Epithelial cell of esophagus (primary cell): ENCODE measurements around the gene CYSLTR2.

ENCODE experiments used
- DNase-seq: peaks from one replicate; pipeline ENCODE4 v3.0.0; 2010; ENCODE audit warnings: low read depth
- H3K4me3 ChIP-seq: 2 replicates; pipeline ENCODE4 v1.5.1; 2011; ENCODE audit warnings: mild to moderate bottlenecking, low read length, control low read depth
- CTCF ChIP-seq: IDR thresholded peaks from 2 replicates; pipeline ENCODE4 v1.5.1; 2011; ENCODE audit warnings: low read depth, mild to moderate bottlenecking, low read length, control low read depth, inconsistent platforms; ENCODE audit not compliant: insufficient read depth; ENCODE audit errors: missing control alignments

The CYSLTR2 gene

DNA sequence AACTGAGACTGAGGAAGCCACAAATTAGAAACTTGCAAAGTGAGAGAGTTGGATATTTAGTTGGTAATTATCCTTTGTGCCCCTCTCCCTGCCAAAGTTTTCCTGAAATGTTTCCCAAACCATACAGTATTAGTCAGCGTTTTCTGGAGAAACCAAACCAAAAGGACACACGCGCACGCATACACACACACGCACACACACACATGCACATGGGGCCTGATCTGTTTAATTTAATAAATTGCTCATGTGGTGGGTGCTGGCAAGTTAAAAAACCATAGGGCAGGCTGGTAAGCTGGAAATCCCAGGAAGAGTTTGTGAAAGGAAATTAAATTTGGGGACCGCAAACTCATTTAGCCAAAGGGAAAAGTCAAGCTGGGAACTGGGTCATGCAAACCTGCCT lies 11.7 kb upstream of the CYSLTR2 start:
- TF ChIP-seq CTCF, result no peak
- no peak for DNase-seq
- H3K4me3 ChIP-seq, result no peak overlapping the region

GRCh38 chr13:48643159-48643558 lies 10.6 kb upstream of the CYSLTR2 start:
- TF ChIP-seq CTCF, result no peak
- H3K4me3 ChIP-seq, result no peak overlapping the region
- no peak for DNase-seq

DNA sequence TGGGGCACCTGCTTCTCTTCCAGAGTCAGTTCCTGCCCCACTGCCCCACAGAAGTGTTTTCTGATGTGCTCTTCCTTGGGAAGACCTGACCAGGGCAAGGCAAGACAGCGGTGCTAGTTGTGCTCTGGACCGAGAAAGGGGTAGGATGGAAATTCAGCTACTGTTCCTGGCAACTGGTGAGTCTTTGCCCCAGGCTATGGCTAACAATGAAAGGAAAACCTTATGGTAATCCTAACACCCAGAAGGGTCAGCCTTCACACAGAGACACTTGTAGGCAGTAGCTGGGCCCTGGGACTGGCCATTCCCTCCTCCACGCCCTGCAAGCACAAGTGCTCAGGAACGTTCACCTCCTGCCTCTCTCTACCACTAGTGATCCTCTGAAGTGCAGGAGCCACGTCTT lies 9.6 kb upstream of the CYSLTR2 start:
- no peak overlapping the region for H3K4me3 ChIP-seq
- no peak for DNase-seq
- TF ChIP-seq CTCF, result no peak

DNA sequence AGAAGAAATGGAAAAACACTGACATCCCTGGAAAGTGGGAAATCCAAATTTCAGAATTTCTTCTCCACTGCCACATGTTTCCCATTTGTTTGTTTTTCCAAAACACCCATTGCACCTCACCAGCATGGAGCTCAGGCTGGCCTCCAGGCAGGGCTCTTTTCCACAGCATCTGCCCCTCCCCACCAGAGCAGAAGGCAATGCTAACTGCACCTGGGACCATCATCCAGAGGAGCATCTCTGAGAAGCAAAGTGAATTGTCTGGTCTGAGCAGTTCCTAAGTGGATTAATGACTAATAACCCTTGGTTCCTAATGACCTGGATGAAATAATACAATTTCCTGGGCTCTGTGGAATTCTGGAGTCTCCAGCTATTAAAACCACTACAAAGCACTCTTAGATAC lies 8.8 kb upstream of the CYSLTR2 start:
- H3K4me3 ChIP-seq, result no peak overlapping the region
- DNase-seq, result no peak
- no peak for TF ChIP-seq CTCF

DNA sequence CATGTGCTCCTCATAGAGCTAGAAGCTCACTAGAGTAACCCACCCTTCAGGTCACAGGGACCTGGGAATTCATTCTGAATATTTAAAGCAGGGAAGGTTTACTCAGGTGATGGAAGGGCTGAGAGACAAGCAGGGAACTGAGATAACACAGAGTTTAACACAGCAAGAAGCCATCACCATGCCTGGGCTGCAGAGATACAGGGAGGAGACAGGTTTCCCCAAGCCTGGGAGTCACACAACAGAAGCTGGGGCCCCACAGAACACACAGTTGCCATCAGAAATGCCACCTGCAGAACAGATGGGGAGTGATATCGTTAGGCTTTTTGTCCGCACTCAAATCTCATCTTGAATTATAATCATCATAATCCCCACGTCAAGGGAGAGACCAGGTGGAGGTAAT lies 7.9 kb upstream of the CYSLTR2 start:
- TF ChIP-seq CTCF, result no peak
- H3K4me3 ChIP-seq, result no peak overlapping the region
- no peak for DNase-seq

GRCh38 chr13:48646791-48647190 lies 6.9 kb upstream of the CYSLTR2 start:
- no peak for TF ChIP-seq CTCF
- no peak overlapping the region for H3K4me3 ChIP-seq
- no peak for DNase-seq

GRCh38 chr13:48647625-48648024 lies 6.1 kb upstream of the CYSLTR2 start:
- TF ChIP-seq CTCF, result peak; percentile 12
- H3K4me3 ChIP-seq, result no peak overlapping the region
- DNase-seq, result no peak
